ENCODE results near the gene GNAI1. TPM values are rescaled to one million over a fixed set of nuclear protein-coding genes. Genes with fewer than 3 reads are reported as not detected.

The GNAI1 gene
- total RNA-seq (2014; rRNA removed; shearing (Covaris generic)) = 1.2 TPM in 1 of 2 replicates, not detected in the other

DNA sequence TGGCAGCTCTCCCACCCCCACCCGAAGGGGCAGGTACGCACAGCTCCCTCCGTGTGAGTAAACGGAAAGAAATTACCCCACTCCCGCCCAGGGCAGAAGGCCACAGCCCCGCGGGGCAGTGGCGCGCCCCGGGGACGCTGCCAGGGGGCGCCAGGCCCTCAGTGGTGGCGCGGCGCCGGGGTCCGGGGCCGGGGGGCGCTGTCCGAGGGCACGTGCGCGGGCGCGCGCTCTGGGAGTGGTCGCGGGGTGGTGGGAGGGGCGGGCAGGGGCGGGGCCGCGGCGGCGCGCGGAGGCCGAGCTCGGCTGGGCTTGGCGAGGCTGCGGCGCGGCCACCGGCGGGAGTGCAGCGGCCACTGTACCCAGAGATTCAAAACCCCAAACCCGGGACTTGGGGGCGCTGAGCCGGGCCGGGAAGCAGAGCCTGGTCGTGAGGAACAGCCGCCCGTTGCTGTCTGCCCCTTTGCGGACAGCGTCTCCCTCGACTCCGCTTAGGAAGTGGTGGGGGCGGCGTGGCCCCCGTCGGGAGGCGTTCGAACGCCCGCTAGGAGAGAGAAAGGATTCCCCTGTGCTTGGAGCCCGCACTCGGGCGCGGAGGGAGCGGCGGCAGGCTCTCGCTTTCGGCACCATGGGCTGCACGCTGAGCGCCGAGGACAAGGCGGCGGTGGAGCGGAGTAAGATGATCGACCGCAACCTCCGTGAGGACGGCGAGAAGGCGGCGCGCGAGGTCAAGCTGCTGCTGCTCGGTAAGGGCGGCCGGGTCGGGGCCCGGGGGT is at the start of gene GNAI1:
TSS of gene GNAI1 (plus strand) at position 296 of the 773 bp plus-strand sequence. CDS start at position 626, 330 bp downstream.
- peak; percentile 67 for DNase-seq (ENCODE audit: low spot score)
- in situ Hi-C loops (cut with HindIII; ENCODE audit: low sequenced_read_pairs) = no loop called here

DNA sequence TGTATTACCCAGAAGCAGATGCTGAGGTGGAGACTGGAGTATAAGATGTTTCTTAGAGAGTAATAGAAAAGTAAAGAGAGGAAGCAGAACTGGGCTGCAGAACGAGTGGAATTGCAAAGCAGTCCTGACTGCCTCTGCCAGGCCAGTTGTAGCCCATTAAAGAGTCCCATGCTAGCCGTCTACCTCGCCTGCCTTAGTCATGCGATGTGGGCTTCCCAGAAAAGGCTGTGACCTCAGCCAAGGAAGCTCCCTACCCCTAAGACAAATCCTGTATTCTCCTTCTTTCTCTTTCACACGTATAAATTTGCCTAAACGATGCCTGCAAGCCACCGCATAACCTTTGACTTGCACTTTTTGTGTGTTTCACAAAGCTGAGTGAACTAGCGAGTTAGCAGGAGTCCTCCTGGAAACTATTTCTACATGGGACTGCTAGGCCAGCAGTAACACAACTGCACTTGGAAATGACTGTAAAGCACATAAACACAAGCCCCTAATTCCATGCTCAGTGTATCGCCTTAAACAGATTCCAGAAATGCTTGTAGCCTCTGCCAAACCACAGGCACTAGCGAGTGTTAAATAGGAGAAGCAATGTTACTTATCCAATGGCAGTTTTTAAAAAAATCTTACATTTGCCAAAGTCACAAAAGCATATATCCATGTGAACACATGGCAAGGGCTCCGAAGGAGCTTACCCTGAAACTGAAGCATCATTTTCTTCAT is 47.4 kb upstream of the GNAI1 start:
- in situ Hi-C loops (cut with HindIII; ENCODE audit: low sequenced_read_pairs) = no loop called here
- no peak for DNase-seq (ENCODE audit: low spot score)

DNA sequence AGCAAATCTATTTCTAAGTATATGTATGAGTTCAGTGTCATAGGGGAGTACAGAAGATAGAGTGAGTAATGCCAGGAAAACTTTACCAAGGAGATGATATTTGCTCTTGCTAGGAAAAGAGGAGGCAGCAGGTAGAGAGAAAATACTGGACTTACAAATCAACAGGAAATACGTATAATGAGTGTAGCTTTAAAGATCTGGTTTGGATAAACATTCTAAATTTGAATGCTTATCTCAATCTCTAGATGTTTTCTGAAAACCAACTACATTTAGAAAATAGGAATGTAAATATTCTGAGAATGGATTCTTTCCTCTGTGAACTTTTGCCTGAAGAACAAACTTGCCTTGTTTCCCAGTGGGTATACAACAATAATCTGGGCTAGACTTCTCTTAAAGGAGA is 46.9 kb upstream of the GNAI1 start:
- in situ Hi-C loops (cut with HindIII; ENCODE audit: low sequenced_read_pairs) = no loop called here
- no peak for DNase-seq (ENCODE audit: low spot score)

- in situ Hi-C loops (cut with HindIII; ENCODE audit: low sequenced_read_pairs) = no loop called here
- DNase-seq (ENCODE audit: low spot score) = no peak
Observed at GRCh38 chr7:80088705-80089104, 45.9 kb upstream of the GNAI1 start.

- no peak for DNase-seq (ENCODE audit: low spot score)
- in situ Hi-C loops (cut with HindIII; ENCODE audit: low sequenced_read_pairs) = no loop called here
Observed at GRCh38 chr7:80089366-80089765, 45.3 kb upstream of the GNAI1 start.

GRCh38 chr7:80093349-80093748 is 41.3 kb upstream of the GNAI1 start:
- in situ Hi-C loops (cut with HindIII; ENCODE audit: low sequenced_read_pairs) = no loop called here
- no peak for DNase-seq (ENCODE audit: low spot score)

- peak; percentile 49 for DNase-seq (ENCODE audit: low spot score)
- in situ Hi-C loops (cut with HindIII; ENCODE audit: low sequenced_read_pairs) = no loop called here
Observed at GRCh38 chr7:80095545-80095944, 39.1 kb upstream of the GNAI1 start.

GRCh38 chr7:80097756-80098155 is 36.9 kb upstream of the GNAI1 start:
- in situ Hi-C loops (cut with HindIII; ENCODE audit: low sequenced_read_pairs) = no loop called here
- DNase-seq (ENCODE audit: low spot score) = no peak

DNA sequence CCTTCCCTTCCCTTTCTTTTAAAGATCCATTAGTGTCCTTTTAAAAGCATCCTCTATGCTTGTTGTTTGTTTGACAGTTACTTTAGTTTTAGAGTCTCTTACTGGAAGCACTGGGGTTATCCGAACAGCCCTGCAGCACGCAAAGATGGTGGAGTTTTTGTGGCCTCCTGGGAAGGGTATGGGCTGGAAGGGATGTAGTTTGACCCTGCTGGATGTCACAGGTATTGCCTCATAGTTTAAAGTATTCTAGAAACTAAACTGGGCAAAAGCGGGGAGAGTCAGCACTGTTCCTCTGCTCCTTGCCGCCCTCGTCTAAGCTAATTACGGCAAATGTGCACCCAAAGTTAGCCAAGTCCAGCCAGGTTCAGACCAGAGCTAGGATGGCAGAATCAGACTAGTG is 35.8 kb upstream of the GNAI1 start:
- in situ Hi-C loops (cut with HindIII; ENCODE audit: low sequenced_read_pairs) = no loop called here
- no peak for DNase-seq (ENCODE audit: low spot score)

GRCh38 chr7:80100254-80100653 is 34.4 kb upstream of the GNAI1 start:
- DNase-seq (ENCODE audit: low spot score) = no peak
- in situ Hi-C loops (cut with HindIII; ENCODE audit: low sequenced_read_pairs) = no loop called here

GRCh38 chr7:80105701-80106408 is 28.8 kb upstream of the GNAI1 start:
- DNase-seq (ENCODE audit: low spot score) = no peak
- in situ Hi-C loops (cut with HindIII; ENCODE audit: low sequenced_read_pairs) = no loop called here

DNA sequence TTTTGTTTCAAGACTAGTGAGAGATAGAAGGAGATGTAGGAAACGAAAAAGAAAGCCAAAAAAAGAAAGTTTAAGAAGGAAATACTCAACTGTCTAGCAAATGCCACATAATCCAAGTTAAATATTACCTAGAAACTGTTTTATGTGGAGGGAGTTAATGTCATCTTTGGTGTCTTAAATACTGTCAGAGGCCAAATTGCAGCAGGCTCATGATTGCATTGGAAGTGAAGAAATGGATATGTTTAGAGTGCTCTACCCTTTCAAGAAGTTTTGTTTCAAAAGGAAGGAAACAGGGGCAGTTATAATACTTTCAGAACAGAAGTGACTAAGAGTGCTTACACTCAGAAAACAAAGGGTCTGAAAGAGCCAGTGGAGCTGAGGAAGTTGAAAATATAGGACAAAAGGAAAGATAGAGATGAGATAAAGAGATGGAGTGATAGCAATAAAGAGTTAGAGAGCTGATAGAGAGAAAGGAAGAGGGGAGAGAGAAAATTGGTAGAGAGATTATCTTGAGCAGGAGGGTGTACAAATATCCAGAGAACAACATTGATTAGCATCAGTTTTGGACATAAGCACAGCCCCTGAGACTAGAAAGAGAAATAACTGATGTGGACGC is 28.0 kb upstream of the GNAI1 start:
- in situ Hi-C loops (cut with HindIII; ENCODE audit: low sequenced_read_pairs) = no loop called here
- no peak for DNase-seq (ENCODE audit: low spot score)

DNA sequence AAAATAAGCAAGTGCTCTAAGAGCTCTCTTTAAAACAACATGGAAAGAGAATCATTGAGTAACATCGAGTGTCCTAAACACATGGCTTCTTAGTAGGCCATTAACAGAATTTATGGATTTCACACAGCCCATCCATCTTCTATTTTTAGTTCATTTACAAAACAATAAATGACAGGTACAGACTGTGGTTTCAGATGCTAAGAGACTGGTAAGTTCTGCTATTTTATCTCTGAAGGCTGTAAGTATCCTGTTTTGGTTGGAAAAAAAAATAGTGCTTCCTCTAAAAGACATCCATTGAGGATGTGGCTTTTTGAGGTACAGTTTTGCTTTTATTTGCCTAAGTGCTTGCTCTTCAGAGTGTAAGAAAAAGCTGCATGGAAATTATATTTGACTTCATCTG is 27.4 kb upstream of the GNAI1 start:
- no peak for DNase-seq (ENCODE audit: low spot score)
- in situ Hi-C loops (cut with HindIII; ENCODE audit: low sequenced_read_pairs) = no loop called here

GRCh38 chr7:80110376-80110775 is 24.3 kb upstream of the GNAI1 start:
- no peak for DNase-seq (ENCODE audit: low spot score)
- in situ Hi-C loops (cut with HindIII; ENCODE audit: low sequenced_read_pairs) = no loop called here

DNA sequence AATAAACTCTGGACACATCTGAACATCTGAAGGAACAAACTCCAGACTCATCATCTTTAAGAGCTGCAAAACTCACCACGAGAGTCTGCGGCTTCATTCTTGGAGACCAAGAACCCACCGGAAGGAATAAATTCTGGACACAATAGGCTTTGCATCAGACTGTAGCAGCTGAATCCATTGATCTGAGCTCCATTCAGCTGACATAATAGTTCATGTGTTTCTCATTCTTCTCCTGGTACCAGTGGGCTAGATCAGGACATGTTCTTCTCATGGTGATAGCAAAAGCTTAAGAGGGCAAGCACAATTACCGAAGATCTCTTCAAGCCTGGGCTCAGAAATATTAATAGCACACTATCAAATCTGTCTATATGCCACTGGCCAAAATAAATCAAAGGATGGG is 20.5 kb upstream of the GNAI1 start:
- in situ Hi-C loops (cut with HindIII; ENCODE audit: low sequenced_read_pairs) = no loop called here
- DNase-seq (ENCODE audit: low spot score) = no peak

DNA sequence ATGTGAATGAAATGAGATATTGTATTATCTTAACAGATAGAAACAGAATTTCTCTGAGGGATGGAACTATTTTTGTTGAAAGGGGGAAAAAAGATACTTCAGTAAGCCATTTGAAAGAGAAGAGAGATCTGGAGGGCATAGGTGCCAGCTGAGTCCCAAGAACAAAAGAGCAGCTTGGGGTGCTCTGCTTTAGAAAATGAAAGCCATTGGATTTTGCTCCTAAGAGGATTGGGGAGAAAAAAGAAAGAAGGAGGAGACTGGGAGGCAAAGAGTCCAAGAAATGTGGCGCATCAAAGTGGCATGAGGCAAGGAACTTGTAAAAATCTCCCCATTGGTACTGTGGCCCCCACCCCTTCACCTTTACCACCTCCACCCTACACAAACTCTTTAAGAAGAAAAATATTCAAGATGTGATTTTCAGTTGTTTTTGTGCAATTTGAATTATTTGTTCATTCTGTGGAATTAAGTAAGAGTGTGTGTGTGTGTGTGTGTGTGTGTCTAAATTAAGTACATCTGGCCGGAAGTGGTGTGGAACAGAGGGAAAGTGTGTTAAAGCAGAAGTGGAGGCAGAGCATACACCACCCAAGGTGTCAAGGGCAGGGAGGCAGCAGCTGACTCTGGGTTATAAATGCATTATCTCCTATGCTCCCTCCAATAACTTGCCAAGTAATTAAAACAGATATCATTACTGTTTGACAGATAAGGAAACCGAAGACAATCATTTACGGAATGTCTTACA is 9.9 kb upstream of the GNAI1 start:
- in situ Hi-C loops (cut with HindIII; ENCODE audit: low sequenced_read_pairs) = no loop called here
- no peak for DNase-seq (ENCODE audit: low spot score)

DNA sequence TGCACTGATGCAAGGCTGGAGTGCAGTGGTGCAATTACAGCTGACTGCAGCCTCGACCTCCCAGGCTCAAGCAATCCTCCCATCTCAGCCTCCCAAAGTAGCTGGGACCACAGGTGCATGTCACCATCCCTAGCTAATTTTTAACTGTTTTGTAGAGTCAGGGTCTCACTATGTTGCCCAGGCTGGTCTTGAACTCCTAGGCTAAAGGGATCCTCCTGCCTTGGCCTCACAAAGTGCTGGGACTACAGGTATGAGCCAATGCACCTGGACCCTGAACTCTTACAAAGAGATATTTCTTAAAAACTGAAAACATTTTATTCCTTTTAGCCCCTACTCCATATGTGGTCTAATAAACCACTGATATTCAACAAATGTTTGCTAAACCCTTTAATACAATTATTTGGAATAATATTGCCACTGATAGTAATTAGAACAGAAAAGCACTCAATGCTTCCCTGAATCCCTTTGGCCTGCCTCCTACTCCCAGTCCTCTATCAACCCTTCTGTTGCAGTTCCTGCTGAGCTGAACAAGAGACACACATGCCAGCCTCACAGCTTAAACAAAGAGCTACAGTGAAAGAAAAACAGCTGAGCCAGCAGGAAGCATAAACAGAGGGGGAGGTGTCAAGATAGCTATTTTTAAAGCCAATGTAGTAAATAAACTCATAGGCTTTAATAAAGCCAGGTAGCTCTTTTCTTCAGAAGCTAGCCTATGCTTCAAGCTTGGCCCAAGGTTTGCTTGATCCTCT is 7.0 kb upstream of the GNAI1 start:
- in situ Hi-C loops (cut with HindIII; ENCODE audit: low sequenced_read_pairs) = no loop called here

DNA sequence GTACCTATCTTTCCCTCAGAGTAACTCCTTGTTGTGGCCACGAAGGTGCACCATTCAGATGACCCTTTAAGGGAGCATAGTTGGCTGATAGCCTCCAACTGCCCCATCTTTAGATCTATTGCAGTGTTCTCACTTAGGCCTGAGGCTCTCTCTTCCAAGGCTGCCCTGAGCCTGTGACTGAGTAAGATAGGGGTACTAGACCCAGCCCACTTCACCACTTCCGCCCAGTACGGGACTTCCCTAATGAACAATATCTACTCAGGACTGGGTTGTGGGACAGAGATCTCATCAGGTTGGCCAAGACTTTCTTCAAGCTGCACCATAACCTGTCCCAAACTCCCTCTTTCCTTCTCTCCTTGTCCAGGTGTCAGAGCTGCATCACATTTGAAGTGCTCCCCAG is 5.7 kb upstream of the GNAI1 start:
- DNase-seq (ENCODE audit: low spot score) = no peak
- in situ Hi-C loops (cut with HindIII; ENCODE audit: low sequenced_read_pairs) = no loop called here

More for the DNA sequence above, 7.0 kb upstream of the GNAI1 start:
- DNase-seq (ENCODE audit: low spot score) = peak; percentile 96

Measured in G401 (cell line).